ENCODE data around the gene UROS. TPM values are rescaled to one million over a fixed set of nuclear protein-coding genes. Genes with fewer than 3 reads are reported as not detected.

UROS gene
- total RNA-seq, 2 donors from 2014 or later: 28.2 to 31.4 TPM

GRCh38 chr10:125797424-125797823 is 25.6 kb downstream of the UROS start:
- intact Hi-C loops (cut with DNase I): no loop called here
- no peak for DNase-seq (ENCODE audit: low spot score)

- DNase-seq (ENCODE audit: low spot score): no peak
These were observed 27.3 kb downstream of the UROS start for GRCh38 chr10:125795637-125796190.

DNA sequence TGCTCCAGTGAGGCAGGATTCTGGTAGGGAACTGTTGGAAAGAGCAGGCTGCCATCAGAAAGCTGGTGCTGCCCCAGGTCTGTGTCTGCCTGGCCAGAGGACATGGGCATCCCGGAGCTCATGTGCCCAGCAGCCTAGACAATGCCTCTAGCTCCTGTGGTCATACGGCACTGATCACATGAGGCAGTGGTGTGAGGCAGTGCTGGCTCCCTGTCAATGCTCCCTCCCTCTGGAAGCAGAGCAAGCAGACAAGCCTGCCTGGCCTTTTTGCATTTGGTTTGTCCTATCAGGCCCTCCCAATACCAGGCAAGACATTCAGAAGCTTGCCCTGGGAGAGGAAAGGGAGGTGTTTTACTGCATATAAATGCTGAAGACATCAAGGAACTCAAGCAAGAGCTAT is 27.9 kb downstream of the UROS start:
- intact Hi-C loops (cut with DNase I): no loop called here
- DNase-seq (ENCODE audit: low spot score): no peak

More at GRCh38 chr10:125795637-125796190, 27.3 kb downstream of the UROS start:
- intact Hi-C loops (cut with DNase I): no loop called here

DNA sequence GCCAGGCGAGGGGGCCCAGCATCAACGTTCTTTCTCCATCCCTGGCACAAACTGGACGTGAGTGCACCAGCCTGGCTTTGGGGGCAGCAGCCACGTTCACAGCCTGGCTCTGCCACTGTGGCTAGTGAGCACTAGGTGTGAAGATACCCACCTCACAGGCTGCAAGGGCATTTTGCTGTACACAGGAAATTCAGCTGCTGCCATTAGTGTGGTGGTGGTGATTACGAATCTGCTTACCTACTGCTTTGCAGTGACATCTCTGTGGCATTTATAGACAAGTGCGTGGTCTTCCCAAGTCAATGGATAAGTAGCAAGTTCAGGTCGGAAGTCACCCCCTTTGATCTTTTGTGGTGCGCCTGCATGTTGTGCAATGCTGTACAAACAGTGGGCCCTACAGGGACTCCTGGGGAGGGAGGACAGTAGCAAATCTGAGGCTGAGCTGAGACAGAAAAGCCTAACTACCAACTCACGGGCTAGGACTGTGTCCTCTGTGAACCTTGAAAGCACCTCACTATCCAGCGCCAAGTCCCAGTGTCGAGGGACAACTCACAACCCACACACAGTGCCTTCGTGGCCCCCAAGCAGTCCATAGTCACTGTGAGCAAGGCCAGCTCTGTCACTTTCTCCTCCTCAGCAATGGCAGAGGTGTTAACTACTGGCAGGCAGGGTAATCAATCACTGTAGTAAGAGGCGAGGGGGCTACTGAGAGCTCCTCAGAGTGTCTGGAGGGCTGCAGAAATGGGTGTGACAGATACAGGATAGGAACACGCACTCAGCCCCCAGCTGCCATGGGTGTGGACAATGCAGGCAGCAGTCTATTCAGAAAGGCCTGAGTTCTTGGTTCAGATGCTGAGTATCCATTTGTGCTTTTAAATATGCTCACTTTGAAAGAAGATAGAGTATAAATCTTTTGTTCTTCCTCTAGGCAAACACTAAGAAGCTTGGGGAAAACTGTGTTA is 30.4 kb downstream of the UROS start:
- intact Hi-C loops (cut with DNase I): no loop called here
- no peak for DNase-seq (ENCODE audit: low spot score)

DNA sequence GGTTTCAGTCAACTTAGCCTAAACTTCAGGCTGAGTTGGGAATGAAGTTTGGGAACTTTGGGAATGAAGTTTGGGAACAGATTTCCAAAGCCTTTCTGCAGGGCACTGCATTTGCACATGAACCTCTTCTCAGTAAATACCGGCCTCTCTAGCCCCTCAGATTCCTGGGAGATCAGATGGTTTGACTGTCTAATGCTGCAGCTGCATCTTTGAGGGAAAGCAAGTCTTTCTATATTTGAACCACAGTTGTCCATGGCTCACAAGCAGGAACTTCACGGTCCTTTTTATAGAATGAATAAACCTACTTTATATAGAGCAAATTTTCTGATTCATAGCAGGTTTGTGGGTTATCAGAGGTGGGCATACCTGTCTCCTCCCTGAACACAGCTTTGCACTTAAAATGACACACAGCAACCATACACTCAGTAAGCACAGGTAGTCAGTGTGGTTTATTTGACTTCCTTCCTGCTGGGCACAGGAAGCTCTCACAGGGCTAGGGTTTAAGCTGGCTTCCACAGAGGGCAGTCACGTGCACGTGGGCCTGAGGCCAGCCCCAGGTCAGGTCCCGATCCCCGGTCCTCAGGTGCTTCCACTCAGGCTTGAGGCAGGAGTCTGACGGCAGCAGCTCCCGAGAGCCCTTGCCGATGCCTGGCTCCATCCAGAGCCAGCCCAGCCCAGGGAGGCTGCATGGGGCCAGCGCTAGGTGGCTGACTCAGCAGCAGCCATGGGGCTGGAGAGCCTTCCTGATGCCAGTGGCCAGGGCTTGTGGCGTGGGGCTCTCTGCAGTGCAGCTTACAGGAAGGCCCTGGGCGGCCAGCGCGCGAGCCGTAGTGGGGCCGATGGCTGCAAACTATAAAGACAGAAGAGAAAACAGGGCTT is 34.7 kb downstream of the UROS start:
- intact Hi-C loops (cut with DNase I): no loop called here
- DNase-seq (ENCODE audit: low spot score): no peak

DNA sequence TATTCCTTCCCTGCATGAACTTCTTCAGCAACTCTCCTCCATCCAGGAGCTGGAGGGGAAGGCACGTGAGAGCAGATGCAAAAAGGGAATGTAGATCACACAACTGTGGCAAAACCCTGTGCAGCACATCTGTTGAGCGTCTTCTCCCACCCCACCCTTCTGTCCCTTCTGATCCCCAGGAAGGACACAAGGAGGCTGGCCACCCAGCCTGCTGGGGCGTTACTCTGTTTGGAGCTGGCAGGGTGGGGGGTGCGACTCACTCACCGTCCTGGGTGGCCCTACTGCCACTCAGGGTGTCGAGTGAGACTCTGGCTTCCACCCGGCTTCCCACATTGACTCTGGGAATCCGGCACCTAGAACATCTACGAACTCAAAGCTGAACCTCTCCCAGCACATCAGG is 37.3 kb downstream of the UROS start:
- intact Hi-C loops (cut with DNase I): no loop called here
- DNase-seq (ENCODE audit: low spot score): no peak

DNA sequence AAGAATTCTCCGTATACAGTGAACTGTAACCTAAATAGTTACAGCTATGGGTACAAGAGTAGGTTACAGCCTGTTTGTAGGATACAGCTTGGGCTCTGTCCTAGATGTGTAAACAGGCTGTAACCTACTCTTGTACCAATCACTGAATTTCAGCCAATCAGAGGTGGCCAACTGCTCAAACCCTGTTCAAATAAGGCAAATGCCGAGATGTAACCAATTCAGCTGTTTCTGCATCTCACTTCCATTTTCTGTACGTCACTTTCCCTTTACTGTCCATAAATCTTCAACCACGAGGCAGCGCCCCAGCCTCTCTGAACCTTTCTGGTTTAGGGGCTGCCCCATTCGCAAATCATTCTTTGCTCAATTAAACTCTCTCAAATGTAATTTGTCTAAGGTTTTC is 39.1 kb downstream of the UROS start:
- intact Hi-C loops (cut with DNase I): no loop called here
- DNase-seq (ENCODE audit: low spot score): no peak

- DNase-seq (ENCODE audit: low spot score): no peak
- intact Hi-C loops (cut with DNase I): no loop called here
These were observed 39.6 kb downstream of the UROS start for GRCh38 chr10:125783408-125783807.

GRCh38 chr10:125782616-125783015 is 40.4 kb downstream of the UROS start:
- intact Hi-C loops (cut with DNase I): no loop called here
- no peak for DNase-seq (ENCODE audit: low spot score)

DNA sequence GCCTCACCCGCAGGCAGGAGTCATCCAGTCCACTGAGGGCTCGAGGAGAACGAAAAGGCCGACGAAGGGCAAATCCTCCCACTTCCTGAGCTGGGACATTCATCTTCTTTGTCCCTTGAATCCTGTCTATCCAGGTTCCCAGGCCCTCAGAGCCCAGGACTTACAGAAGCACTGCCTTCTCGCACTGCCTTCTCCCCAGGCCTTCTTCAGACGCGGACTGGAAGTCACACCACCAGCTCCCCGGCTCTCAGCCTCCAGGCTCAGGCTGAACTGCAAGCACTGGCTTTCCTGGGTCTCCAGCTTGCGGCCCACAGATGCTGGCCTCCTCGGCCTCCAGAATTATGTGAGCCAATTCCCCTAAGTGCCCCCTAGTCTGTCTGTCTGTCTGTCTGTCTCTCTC is 41.0 kb downstream of the UROS start:
- DNase-seq (ENCODE audit: low spot score): no peak
- intact Hi-C loops (cut with DNase I): no loop called here

DNA sequence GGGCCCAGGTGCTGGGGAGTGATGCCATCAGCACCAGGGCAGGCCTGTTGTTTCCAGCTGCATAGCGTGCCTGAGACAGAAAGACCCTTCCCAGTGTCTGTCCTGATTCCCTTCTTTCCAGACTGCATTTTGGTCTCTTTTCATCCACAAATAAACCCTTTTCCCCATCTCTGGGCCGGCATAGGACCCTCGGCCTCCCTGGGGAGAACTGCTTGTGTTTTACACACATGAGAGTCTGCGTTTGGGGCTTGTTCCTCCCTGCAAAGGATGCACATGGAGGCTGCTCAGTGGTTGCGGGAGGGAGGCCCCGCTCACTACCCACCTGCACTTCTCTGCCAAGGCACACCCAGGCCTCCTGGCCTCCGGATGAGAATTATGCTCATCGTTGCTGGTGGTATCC is 41.7 kb downstream of the UROS start:
- no peak for DNase-seq (ENCODE audit: low spot score)
- intact Hi-C loops (cut with DNase I): no loop called here

- DNase-seq (ENCODE audit: low spot score): no peak
- intact Hi-C loops (cut with DNase I): no loop called here
These were observed 43.4 kb downstream of the UROS start for GRCh38 chr10:125779403-125780327.

DNA sequence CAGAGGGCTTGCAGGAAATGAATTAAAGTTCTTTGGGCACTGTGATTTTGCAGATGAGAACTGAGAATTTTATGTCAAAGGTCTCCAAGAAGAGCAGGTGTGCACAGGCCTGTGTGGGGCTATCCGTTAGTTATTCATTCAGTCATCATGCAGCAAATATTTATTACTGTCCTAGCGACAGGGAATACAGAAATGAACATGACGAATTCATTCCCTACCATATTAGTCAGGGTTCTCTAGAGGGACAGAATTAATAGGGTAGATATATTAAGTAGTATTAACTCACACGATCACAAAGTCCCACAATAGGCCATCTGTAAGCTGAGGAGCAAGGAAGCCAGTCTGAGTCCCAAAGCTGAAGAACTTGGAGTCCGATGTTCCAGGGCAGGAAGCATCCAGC is 44.5 kb downstream of the UROS start:
- intact Hi-C loops (cut with DNase I): no loop called here
- DNase-seq (ENCODE audit: low spot score): no peak

DNA sequence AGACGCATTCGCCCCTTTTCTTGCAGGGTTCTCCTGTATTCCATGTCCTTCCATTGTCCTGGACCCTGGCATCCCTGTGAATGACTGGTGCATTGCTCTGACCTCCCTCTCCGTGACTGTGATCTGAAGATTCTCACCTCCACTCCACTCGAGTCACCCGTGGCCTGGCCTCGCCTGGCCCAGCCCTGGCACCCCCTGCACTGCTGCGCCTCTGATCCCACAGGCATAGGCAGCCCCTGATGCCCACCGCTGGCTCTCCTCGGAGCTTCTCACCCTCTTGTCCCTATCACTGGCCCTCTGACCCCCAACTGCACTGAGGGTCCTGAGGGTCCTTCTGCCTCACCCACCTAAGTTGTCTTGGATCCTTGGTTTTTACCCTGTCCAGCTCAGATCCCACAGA is 45.3 kb downstream of the UROS start:
- intact Hi-C loops (cut with DNase I): no loop called here
- no peak for DNase-seq (ENCODE audit: low spot score)

- DNase-seq (ENCODE audit: low spot score): peak; percentile 73
- intact Hi-C loops (cut with DNase I): no loop called here
These were observed 47.5 kb downstream of the UROS start, which contains the start of gene MMP21 for GRCh38 chr10:125775491-125776106. Gene MMP21 (minus strand): TSS chr10:125775821. CDS start chr10:125775821, 0 bp downstream.

DNA sequence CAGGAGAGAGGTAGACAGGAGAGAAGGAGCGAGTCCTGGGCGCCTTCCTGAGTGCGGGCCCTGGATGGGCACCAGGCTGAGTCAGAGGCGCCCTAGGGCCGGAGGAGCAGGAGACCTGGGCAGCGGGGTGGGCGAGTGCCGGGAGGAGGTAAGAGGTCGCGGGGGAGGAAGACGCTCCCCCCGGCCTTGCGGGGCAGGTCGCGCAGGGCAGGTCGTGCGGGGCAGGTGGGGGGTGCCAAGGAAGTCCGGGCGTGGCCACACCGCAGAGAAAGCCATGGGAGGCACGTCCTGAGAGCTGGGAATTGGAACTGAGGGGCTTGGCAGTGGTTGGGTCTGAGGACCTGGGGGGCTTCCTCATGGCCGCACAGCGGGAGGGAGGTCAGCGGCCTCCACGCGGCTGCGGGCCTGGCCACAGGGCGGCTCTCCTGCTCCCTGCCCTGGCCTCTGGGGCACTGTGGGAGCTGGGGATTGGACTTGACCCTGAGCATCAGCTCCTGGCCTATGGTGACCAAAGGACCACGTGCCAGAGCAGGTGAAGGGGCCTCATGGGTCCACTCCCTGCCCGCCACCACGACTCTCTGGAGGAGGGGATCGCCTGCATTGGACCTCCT is 48.4 kb downstream of the UROS start:
- peak; percentile 76 for DNase-seq (ENCODE audit: low spot score)
- intact Hi-C loops (cut with DNase I): no loop called here

DNA sequence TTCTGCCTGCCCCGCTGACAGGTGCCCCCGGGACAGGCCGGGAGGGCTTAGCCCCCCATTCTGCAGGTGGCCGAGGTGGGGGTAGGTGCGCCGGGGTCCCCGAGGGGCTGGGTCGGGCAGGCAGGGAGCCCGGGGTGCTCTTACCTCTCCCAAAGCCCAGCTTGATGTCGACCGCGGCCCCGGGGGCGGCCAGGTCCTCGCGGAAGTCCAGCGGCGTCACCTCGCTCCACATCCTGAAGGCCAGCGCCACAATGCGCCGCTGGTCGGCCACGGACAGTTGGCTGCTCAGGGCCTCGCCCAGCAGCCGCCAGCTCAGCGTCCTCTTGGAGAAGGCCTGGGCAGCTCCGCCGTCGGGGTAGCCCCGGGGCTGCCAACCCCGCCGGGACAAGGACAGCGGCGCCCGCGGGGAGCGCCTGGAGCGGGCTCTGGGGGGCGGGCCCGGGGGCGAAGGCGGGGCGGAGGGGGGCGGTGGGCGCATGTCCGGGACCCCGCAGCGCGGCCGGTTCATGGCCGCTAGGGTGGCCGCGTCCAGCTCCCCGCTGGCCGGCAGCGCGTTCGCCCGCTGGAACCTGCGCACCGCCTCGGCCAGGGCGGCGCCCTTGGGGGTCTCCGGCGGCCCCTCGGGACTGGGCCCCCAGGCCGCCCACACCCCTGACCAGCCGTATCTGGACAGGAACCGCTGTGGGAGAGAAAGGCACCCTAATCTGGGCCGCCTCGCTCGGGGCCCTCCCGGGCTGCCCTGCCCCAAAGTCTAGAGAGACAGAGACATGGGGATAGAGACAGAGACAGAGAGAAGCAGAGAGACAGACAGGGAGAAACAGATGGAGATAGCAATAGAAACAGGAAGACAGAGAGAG is 49.1 kb downstream of the UROS start:
- DNase-seq (ENCODE audit: low spot score): peak; percentile 72

More for the DNA sequence above, 49.1 kb downstream of the UROS start:
- intact Hi-C loops (cut with DNase I): no loop called here

Measured in posterior vena cava (tissue), 2 donors.